ENCODE measurements around the gene PDCD10.

PDCD10 gene

GRCh38 chr3:167651826-167652225 lies 82.9 kb downstream of the PDCD10 start:
- no peak for TF ChIP-seq CTCF (IDR thresholded peaks at IDR 0.05; ENCODE audit: low read depth, low read length)

GRCh38 chr3:167650459-167650858 lies 84.2 kb downstream of the PDCD10 start:
- no peak for TF ChIP-seq CTCF (IDR thresholded peaks at IDR 0.05; ENCODE audit: low read depth, low read length)
- DNase-seq (ENCODE audit: extremely low read depth, low read depth): no peak

More at GRCh38 chr3:167651826-167652225, 82.9 kb downstream of the PDCD10 start:
- no peak for DNase-seq (ENCODE audit: extremely low read depth, low read depth)

GRCh38 chr3:167649746-167650145 lies 84.9 kb downstream of the PDCD10 start:
- DNase-seq (ENCODE audit: extremely low read depth, low read depth): no peak
- TF ChIP-seq CTCF (IDR thresholded peaks at IDR 0.05; ENCODE audit: low read depth, low read length): no peak

GRCh38 chr3:167644611-167645010 lies 90.1 kb downstream of the PDCD10 start:
- no peak for DNase-seq (ENCODE audit: extremely low read depth, low read depth)
- no peak for TF ChIP-seq CTCF (IDR thresholded peaks at IDR 0.05; ENCODE audit: low read depth, low read length)
